Vagina (tissue), 2 donors: ENCODE measurements around the gene GRM4.

Source experiments
- CTCF ChIP-seq, 3 experiments: fragments of 450-650 bp in 2 of 3; fragments of 200-600 bp in 1 of 3; sonication (generic) in 1 of 3; IDR thresholded peaks; one replicate each; pipeline ENCODE4 v1.5.1; 2017 to 2019; ENCODE audit warnings: antibody characterized with exemption in 3 of 3, mild to moderate bottlenecking in 2 of 3, moderate library complexity in 2 of 3
- POLR2A ChIP-seq, 2 donors: fragments of 450-650 bp; IDR thresholded peaks; one replicate each; pipeline ENCODE4 v1.6.1; 2017; ENCODE audit warnings: antibody characterized with exemption in 2 of 2, mild to moderate bottlenecking in 2 of 2, moderate library complexity in 2 of 2

- no peak for TF ChIP-seq CTCF (IDR thresholded peaks at IDR 0.05)
- no peak for TF ChIP-seq POLR2A (IDR thresholded peaks at IDR 0.05)
Observed at GRCh38 chr6:34075906-34076305, 70.0 kb downstream of the GRM4 start.
